ENCODE results near the gene CYP2S1.
"Not testable (repeated sequence)": the region's sequence is repeated elsewhere in the genome, so short reads cannot be mapped to it uniquely, and the experiment has no call there.

Gene CYP2S1

GRCh38 chr19:41192574-41193429 is at the start of gene CYP2S1:
Gene CYP2S1, plus strand, starts transcription at chr19:41193219. Its CDS starts 46 bp downstream, at chr19:41193265.
- no peak for DNase-seq

GRCh38 chr19:41144403-41144802 is 48.6 kb upstream of the CYP2S1 start:
- DNase-seq, result no peak

- DNase-seq, result no peak
These were observed 43.2 kb upstream of the CYP2S1 start for GRCh38 chr19:41149831-41150230.

DNA sequence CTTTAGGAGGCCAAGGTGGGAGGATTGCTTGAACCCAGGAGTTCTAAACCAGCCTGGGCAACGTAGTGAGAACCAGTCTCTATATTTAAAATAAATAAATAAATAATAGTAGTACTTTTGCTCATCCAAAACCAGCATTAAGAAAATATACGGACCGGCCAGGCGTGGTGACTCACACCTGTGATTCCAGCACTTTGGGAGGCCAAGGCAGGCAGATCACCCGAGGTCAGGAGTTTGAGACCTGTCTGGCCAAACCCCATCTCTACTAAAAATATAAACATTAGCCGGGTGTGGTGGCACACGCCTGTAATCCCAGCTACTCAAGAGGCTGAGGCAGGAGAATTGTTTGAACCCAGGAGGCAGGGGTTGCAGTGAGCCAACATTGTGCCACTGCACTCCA is 42.0 kb upstream of the CYP2S1 start:
- DNase-seq, result not testable (repeated sequence)

- DNase-seq, result no peak
These were observed 39.0 kb upstream of the CYP2S1 start for GRCh38 chr19:41154060-41154459.

DNA sequence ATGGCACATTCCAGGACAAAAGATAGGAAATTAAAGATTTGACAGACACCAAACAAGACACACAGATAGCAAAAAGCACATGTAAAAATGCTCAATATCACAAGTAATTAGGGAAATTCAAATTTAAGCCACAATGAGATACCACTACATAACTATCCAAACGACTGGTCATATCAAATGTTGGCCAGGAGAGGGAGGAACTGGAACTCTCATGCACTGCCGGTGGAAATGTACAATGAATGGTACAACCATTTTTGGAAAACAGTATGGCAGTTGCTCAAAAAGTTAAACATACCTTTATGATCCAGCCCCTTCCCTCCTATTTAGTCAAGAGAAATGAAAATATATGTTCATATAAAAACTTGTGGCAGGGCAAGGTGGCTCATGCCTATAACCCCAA is 36.8 kb upstream of the CYP2S1 start:
- DNase-seq, result no peak

GRCh38 chr19:41159881-41160280 is 33.1 kb upstream of the CYP2S1 start:
- no peak for DNase-seq

DNA sequence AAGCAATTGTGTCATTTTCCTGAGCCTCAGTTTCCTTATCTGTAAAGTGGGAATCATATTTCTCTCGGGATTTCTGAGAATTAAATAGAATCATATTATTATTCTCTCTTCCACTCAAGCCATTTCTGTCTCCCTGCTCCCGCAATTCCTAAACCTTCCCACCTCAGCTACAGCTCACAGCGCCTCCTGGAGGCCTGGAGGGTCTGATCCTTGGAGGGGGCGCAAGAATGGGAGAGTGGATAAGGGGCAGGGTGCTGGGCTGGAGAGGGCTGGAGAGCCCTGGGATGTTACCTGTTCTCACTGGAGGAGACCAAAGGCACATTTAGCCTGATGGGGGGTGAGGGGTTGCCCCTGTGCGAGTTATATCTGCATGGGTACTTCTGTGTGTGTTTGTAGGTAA is 31.1 kb upstream of the CYP2S1 start:
- no peak for DNase-seq

- no peak for DNase-seq
These were observed 25.8 kb upstream of the CYP2S1 start for GRCh38 chr19:41166944-41167804.

DNA sequence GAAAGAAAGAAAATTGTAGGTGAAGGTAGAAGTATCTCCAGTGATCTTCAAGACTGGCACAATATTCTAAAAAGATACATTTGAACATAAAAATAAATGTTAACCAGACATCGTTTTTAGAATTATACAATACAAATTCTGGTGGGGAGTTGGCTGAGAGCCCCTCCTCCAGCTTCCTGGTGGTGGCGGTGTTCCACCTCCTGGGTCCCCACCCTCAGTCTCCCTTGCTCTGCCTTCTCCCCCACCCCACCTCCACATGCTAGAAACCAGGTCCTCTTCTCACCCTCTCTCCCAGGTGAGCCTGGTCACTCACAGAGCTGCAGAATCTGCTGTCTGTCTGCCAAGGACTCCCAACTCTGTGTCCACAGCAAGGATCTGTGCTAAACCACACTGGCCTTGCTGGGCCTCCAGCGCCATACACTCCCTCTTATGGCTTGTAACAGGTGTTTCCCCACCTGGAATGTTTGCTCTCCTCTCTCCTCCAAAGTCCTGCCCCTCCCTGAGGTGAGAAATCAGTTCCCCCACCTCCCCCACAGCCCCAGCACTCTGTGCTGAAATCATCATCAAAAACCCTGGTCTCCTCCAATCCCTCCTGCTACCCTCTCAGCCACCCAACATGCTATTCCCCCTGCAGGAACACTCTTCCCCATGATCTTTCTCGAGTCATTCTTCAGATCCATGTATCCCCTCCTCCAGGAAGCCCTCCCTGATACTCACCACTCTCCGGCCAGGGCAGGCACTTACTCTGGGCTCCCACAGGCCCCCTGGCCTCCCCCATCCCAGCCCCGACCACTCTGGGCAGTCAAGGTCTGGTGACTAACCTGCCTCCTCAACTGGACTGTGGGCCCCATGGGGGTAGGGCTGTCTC is 20.5 kb upstream of the CYP2S1 start:
- DNase-seq, result no peak

DNA sequence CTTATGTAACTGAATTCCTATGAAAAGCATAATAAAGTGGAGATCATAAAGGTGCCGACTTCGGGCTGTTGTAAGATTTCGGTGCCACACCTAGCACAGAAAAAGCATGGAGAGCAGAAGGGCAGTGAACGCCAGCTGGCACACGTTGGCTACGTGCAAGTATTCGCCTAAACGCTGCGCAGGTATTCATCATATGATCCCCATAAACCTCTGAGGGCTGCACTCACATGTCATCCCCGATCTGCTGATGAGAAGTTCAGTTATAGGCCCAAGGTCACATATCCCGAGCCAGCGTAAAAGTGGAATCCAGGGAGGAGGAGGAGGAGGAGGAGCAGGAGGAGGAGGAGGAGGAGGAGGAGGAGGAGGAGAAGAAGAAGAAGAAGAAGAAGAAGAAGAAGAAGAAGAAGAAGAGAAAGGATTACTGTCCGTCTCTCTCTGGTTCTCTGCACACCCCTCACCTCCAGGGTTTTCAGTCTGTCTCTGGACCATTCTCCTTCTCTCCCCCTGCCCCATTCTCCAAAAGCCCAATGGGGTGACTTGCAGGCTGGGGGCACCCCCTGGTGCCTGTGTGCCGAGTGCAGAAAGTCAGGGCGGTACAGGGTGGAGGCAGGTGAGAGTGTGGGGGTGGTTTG is 18.6 kb upstream of the CYP2S1 start:
- DNase-seq, result no peak

- no peak for DNase-seq
These were observed 16.9 kb upstream of the CYP2S1 start for GRCh38 chr19:41175801-41176777.

- DNase-seq, result not testable (repeated sequence)
These were observed 12.8 kb upstream of the CYP2S1 start for GRCh38 chr19:41180173-41180572.

GRCh38 chr19:41186971-41187883 is 5.8 kb upstream of the CYP2S1 start:
- DNase-seq, result no peak

GRCh38 chr19:41187884-41188279 is 5.1 kb upstream of the CYP2S1 start:
- DNase-seq, result no peak

- DNase-seq, result no peak
These were observed 3.5 kb upstream of the CYP2S1 start for GRCh38 chr19:41189425-41190065.

DNA sequence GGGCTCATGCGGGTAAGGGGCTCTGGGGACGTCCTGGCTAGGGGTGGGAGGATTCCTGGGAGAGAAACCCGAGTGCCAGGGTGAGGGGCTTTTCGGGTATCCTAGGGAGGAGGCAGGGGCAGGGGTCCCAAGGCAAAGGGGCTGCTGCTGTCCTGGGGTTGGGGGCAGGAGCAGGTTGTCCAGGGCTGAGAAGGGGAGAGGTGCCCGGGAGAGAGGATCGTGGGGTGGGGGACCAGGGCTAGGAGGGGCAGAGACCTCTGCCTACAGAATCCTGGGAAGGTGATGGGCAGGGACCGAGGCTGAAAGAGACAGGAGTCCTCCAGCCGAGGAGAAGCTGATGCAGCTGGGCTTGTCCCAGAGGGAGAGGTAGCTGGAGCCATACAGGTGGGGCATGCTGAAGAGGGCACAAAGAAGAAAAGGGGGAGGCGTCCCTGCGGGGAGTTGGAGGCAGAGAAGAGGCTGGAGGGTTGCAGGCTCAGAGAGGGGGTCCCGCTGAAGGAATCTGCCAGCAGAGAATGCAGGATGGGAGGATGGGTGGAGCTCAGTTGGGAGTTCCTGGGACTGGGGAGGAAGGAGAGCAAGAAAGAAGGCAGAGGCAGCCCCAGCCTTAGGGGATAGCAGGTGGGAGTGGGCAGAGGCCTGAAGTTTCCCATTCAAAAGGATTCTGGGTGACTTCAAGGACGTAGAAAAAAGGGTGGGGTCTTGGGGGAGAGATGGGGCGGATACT is 574 bp downstream of the CYP2S1 start:
- no peak for DNase-seq

GRCh38 chr19:41194157-41194552 is 1.1 kb downstream of the CYP2S1 start:
- DNase-seq, result no peak
